ENCODE data around the gene KREMEN1.

DNA sequence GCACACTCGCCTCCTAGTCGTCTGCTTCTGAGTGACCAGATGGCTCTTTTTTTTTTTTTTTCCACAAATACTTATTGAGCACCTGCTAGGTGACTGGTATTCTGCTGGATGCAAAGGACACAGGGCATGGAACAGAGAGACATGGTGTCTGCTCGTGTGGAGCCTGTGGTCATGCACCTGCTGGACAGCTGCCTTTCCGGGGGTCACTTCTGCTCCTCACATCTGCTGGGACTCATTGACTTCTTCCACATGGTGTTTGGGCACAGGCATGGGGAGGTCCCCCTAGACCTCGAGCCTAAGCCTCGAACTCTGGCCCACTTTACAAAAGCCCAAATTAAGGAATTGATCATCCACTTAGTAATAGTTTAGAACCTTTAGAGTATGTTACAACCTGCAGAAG, 93.3 kb downstream of the KREMEN1 start:
- TF ChIP-seq, protein P1, sequence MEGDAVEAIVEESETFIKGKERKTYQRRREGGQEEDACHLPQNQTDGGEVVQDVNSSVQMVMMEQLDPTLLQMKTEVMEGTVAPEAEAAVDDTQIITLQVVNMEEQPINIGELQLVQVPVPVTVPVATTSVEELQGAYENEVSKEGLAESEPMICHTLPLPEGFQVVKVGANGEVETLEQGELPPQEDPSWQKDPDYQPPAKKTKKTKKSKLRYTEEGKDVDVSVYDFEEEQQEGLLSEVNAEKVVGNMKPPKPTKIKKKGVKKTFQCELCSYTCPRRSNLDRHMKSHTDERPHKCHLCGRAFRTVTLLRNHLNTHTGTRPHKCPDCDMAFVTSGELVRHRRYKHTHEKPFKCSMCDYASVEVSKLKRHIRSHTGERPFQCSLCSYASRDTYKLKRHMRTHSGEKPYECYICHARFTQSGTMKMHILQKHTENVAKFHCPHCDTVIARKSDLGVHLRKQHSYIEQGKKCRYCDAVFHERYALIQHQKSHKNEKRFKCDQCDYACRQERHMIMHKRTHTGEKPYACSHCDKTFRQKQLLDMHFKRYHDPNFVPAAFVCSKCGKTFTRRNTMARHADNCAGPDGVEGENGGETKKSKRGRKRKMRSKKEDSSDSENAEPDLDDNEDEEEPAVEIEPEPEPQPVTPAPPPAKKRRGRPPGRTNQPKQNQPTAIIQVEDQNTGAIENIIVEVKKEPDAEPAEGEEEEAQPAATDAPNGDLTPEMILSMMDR (IDR thresholded peaks at IDR 0.05; ENCODE audit: poor library complexity): no peak
- no peak for TF ChIP-seq EZH2 (IDR thresholded peaks at IDR 0.05; ENCODE audit: borderline replicate concordance)
